NCI-H2196 (cell line): ENCODE data around the gene NKX1-1.
"Not testable (repeated sequence)": the region's sequence is repeated elsewhere in the genome, so short reads cannot be mapped to it uniquely, and the experiment has no call there.

Source experiments
- DNase-seq: peaks from one replicate; lab custom pipeline; 2025; ENCODE audit not compliant: unreplicated experiment; lab: John Stamatoyannopoulos, UW

NKX1-1 gene

GRCh38 chr4:1393866-1394265 is 12.4 kb downstream of the NKX1-1 start:
- DNase-seq: no peak

DNA sequence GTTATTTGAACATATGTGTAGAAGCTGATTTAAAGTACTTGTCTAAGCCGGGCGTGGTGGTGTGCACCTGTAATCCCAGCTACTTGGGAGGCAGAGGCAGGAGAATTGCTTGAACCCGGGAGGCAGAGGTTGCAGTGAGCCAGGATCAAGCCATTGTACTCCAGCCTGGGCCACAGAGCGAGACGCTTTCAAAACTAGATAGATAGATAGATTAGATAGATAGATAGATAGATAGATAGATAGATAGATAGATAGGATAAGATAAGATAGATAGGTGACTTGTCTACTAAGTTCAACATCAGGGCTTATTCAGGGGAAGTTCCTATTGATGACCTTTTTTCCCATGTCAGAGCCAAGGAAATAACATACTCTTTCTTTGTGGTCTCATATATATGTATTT is 12.9 kb downstream of the NKX1-1 start:
- DNase-seq: not testable (repeated sequence)

- DNase-seq: no peak
Measured at GRCh38 chr4:1385373-1386340, 20.6 kb downstream of the NKX1-1 start.

DNA sequence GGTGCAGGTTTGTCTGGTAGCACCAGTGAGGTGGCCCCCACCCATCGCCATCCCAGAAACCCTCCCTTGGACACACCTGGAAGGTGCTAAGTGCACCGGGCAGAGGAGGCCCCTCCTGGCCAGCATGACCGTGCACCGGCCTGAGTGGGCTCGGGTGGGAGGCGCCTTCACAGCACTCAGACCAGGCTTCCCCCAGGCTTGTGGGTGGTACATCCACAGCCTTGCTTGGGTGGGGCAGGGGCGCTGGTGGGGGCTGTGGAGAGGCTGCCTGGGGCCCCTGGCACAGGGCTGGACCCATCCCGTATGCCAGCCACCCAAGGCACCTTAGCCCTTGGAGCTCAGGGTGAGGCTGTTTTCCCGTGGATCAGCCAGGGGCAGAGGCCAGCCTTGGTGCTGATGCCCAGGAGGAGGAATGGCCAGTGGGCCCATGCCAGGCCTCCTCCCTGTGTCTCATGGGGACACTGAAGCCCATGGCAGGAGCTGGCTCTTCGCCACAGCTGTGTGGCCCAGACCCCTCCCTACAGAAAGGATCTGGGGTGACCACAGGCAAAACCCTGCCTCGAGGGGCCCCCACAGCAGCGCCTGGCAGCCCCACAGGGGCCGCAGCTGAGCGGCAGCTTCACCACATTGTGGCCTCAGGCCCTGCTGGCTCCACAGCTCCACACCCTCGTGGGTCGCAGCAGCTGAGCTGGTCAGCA is 21.4 kb downstream of the NKX1-1 start:
- DNase-seq: no peak

DNA sequence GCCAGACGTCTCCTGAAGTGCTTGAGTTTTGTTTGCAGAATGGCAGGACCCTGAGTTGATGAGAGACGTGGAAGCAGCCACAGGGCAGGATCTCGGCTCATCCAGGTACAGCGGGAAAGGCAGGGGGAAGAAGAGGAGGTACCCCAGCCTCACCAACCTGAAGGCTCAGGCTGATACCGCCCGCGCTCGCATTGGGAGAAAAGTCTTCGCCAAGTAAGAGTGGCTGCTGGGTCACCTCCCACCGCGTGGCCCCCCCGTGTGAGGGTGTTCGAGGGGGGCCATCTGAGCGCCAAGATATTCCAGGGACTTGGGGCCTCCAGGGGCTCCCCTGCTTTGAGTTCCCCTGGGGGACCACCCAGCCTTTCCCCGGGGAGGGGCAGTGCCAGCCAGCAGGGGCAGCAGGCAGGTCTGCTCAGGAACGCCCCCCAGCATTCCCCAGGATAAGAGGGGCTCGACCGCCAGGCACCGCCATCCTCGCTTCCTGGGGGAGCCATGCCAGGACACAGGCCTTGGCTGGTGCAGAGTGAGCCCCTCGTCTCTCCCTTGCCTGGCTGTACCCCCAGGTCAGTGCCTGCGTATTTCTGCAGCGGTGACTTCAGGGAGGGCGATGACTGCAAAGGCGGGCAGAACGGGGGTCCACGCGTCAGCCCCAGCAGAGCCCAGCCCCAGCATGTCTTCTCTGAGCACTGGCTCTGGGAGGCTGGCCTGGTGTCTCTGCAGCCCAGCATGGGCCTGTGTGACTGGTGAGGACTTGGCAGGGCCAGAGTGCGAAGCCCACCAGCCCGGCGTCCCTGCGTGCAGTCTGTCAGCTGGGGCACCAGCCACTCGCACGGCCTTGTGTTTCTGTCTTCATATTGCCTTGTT is 22.3 kb downstream of the NKX1-1 start:
- no peak for DNase-seq

- no peak for DNase-seq
Measured at GRCh38 chr4:1382776-1383727, 23.2 kb downstream of the NKX1-1 start.

- no peak for DNase-seq
Measured at GRCh38 chr4:1381944-1382541, 24.2 kb downstream of the NKX1-1 start.

- no peak for DNase-seq
Measured at GRCh38 chr4:1381181-1381621, 25.0 kb downstream of the NKX1-1 start.

DNA sequence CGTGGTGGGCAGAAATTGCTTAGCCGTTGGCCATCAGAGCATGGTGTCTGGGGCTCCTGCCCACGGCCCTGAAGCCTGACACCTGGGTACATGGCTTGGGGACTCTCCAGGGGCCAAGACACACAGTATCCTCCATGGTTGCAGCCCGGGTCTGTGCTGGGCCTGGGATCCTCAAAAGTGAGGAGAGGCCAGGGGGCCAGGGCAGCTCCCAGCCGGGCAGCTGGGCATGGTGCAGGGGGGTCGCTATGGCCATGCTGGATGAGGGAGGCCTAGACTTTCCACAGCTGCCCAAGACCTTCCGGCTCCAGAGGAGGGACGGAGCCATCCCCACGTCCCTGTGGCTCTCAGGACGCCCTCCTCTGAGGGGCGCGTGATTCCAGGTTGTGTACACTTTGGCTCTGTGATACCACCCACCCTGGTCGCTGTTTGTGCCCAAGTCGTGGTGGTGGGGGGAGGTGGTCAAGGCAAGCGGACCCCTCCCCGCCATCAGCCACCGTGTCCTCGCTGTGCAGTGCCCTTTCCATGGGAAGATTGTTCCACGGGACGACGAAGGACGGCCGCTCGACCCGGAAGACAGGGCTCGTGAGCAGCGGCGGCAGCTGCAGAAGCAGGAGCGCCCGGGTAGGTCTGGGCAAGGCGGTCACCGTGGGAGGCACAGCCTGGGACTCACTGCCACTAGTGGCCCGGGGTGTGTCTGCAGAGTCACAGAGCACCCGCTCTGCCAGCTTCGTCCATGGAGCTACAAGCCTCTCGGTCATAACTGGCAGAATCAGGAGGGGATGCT is 25.7 kb downstream of the NKX1-1 start:
- no peak for DNase-seq

GRCh38 chr4:1379801-1380331 is 26.4 kb downstream of the NKX1-1 start:
- no peak for DNase-seq

DNA sequence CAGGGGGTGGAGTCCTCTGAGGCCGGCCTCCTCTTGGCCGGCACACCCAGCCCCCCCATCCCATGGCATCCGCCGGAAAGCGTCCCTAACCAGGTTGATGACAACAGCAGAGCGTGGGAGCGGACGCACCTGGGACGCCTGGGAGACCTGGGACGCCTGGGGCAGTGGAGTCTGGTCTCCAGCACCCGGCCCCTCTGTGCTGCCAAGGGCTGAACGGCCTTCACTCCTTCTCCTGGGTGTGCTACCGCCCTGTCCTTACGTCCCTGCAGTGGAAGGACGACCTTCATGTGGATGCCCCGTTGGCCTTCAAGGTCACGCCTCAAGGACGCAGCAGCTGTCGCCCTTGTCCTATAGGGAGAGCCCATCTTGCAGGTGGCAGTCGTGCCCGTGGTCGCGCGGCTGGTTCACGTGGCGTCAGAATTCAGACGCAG is 26.9 kb downstream of the NKX1-1 start:
- DNase-seq: no peak

DNA sequence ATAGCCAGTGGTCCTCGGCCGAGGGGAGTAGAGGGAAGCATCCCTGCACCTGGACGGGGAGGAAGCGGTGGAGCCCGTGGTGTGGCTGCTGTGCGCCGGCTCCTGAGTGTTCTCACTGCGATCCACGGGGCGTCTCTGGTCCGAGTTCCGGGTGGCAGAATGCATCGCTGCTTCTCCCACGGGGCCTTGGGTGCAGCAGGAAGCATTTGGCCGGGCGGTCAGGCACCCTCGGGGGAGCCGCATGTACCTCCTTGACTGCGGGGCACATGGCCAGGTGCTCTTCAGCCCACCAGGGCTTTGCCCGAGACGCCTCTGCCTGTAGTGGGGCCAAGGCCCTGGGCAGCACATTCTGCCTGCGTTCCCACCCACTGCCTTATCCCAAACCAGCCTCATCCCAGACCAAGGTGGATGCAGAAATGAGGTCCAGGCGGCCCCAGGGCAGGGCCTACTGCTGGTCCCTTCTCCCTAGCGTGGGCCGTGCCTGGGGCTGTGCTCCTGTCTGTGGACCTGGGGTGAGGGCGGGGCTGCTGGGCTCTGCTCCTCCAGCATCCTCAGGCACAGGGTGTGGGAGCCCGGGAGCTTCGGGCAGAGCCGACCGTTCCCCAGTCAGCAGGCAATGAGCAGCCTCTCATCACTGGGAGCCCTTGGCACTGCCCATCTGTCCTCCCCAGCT is 27.5 kb downstream of the NKX1-1 start:
- DNase-seq: no peak

DNA sequence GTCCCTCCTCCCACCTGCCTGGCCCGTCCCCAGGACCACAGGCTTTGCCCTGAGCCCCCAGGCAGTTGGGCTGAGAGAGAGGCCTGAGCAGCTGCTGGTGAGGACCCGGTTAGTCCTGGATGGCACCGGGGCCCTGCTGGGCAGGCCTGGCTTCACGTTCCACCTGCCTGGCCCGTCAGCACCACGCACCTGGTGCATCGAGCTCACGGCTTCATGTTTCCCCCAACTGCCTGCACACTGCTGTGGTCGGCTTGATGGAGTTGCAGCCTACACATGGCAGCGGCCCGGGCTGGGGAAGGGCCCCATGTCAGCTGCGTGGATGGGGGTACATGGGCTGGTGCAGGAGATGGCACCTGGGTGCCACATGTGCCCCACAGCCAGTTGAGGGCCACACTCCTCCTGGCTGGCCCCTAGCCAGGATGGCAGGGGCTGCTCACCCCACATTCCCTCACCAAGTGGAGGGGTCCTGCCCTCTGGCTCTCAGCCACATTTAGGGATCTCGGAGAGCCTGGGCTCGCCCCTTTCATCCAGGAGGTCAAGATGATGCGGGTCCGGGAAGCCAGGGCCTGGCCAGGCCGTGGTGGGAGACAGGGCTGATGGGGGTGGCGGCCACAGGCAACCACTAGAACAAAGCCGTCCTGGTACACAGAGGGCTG is 28.5 kb downstream of the NKX1-1 start:
- DNase-seq: no peak

GRCh38 chr4:1376841-1377605 is 29.2 kb downstream of the NKX1-1 start:
- no peak for DNase-seq

GRCh38 chr4:1376391-1376840 is 29.8 kb downstream of the NKX1-1 start:
- DNase-seq: no peak

DNA sequence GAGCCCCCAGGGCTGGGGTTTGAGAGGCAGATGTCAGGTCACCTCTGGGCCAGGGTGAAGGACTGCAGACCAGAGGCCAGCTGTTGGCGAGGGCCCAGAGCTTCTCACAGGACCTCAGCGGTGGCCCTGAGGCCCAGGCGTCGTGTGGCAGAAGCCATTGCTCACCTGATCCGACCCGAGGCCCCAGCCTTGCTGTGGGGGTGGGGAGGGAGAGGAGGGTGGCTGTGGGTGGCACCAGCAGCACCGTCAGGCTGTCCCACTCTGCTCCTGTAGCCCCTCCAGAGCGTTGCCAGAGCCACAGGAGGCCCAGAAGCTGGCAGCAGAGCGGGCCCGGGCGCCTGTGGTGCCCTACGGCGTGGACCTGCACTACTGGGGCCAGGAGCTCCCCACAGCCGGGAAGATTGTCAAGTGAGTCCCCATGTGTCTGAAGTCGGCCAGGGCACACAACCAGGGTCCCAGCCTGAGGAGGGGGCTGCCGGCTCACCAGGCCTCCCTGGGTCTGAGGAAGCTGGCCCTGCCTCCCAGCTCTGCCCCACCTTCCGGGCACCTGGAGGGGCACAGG is 30.4 kb downstream of the NKX1-1 start:
- no peak for DNase-seq
